GM12874 (cell line): ENCODE measurements around the gene TPR.

Source experiments
- TF ChIP-seq, protein P1 (sequence below): IDR thresholded peaks from 2 replicates; pipeline ENCODE4 v1.5.1; 2011; ENCODE audit warnings: low read depth, mild to moderate bottlenecking, control low read depth, low read length, moderate library complexity; ENCODE audit not compliant: insufficient read depth

Gene TPR

DNA sequence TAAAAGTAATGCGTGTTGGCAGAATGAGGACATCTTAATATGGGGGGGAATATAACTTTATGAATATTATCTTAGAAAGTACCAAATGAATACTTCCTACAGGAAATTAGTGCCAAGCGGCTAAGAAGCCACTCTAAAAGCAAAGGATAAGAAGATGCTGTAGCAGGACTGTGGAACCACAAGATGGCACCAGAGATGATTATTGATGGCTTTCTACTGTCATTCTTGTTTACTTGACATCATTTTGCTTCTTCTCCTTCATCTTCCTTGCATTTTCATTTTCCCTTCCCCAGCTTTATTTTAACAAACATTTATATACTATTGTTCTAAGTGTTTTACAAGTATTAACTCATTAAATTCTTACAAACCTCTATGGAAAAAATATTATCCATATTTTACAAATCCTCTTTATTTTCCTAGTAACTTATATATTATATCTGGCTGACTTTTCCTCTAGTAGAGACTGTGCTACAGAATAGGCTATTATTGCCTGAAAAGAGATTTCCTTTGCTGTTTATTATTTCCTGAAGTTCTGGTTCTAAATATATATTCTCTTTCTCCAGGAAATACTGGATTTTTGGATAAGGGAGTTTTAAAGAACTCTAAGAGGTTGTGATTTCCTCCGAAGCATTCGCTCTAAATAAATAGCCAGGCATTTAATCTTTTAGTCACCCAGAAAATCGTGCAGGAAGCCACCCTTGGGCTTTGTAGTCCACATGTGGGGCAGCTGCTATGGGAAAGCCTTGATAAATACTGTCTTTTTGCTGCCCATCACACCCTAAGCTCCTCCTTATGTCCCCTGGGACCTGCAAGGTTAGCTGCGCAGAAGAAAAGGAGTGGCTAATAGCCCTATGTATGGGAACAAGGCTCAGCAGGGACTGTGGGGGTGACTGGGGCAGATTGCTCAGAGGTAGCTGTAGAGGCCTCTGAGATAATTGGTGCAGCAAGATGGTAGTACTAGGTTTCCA is 69.8 kb downstream of the TPR start:
- TF ChIP-seq, protein P1, sequence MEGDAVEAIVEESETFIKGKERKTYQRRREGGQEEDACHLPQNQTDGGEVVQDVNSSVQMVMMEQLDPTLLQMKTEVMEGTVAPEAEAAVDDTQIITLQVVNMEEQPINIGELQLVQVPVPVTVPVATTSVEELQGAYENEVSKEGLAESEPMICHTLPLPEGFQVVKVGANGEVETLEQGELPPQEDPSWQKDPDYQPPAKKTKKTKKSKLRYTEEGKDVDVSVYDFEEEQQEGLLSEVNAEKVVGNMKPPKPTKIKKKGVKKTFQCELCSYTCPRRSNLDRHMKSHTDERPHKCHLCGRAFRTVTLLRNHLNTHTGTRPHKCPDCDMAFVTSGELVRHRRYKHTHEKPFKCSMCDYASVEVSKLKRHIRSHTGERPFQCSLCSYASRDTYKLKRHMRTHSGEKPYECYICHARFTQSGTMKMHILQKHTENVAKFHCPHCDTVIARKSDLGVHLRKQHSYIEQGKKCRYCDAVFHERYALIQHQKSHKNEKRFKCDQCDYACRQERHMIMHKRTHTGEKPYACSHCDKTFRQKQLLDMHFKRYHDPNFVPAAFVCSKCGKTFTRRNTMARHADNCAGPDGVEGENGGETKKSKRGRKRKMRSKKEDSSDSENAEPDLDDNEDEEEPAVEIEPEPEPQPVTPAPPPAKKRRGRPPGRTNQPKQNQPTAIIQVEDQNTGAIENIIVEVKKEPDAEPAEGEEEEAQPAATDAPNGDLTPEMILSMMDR, result peak; percentile 49; the same call in 1 of the 2 replicates

DNA sequence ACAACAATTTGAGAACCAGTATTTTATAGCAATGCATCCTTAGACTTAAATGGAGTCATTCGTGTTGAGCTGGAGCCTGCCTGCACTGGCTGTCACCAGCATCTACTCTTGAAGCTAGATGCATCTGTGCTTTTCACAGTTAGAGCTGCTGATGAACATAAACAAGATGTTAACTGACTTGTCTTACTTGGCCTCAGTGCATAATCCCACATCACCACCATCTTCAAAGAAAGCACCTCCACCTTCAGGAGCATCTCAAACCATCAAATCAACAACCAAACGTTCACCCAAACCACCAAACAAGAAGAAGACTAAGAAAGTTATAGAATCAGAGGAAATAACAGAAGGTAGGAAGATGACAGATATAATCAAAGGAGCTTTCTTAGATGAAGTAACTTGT is 71.1 kb downstream of the TPR start:
- TF ChIP-seq, protein P1, result no peak

DNA sequence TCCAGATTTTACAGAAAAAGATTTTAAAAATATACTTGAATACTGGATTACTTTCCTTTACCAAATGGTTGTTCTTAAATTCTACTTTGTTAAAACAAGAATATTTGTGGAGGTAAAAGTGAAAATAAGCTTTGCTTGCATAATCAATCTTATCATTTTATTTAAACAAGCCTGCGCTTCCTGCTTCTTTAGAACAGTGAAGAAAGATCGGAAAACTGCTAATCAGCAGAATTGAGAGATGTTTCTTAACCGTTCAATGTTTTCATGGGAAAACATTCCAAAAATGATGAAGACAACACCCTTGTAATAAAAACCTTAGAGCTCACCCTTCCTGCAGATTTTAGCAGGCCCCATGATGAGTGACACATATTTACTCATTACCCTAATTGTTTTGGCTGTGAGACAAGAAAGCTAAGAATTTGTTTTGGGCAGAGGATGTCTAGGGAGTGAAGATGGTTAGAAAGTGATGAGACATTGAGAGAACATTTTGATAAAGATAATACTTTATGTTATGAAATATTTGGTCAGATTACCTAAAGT is 72.6 kb downstream of the TPR start:
- TF ChIP-seq, protein P1, result no peak

- TF ChIP-seq, protein P1, result no peak
Observed at GRCh38 chr1:186301448-186301847, 73.6 kb downstream of the TPR start.

DNA sequence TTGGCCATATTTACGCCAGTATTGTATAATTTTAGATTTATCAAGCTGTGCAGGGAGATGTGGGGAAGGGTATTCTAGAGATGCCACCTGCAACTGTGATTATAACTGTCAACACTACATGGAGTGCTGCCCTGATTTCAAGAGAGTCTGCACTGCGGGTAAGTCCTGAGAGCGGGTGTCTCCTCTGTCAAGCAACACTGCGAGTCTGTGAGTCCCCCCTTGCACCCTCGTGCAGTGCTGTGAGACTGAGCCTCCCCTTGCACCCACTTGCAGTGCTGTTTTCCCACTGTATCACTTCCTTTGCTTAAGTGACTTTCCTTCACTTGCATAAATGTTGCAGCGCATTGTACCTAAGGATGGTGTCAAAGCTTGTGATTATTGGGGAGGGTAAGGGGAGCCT is 75.0 kb downstream of the TPR start:
- TF ChIP-seq, protein P1, result no peak

- TF ChIP-seq, protein P1, result no peak
Observed at GRCh38 chr1:186299570-186299969, 75.5 kb downstream of the TPR start.

DNA sequence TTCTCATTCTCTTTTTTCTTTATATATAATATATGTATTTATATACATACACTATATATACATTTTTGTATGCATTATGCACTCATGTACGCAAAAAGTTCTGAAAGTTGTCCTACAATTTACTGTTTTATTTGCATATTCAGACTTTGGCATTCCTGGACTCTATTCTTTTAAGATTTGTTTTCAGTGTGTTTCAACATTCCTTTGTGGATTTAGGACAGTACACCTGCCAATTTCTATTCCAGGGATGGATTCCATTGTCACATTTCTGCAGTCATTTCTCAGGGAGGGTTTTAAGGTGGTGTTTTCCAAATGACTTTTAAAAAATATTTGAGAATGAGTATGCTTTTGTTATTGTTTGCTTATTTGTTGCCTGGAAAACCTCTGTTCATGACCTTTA is 76.2 kb downstream of the TPR start:
- TF ChIP-seq, protein P1, result no peak
